GM19372 (cell line): ENCODE data around the gene CCR5AS.
"Not testable (repeated sequence)": the region's sequence is repeated elsewhere in the genome, so short reads cannot be mapped to it uniquely, and the experiment has no call there.

Experiments used
- ATAC-seq: cut with Tn5 transposase; IDR thresholded peaks from one replicate; pipeline ENCODE4 v1.9.1; 2021; ENCODE audit warnings: mild to moderate bottlenecking, low read depth, moderate library complexity; ENCODE audit not compliant: unreplicated experiment

CCR5AS gene

DNA sequence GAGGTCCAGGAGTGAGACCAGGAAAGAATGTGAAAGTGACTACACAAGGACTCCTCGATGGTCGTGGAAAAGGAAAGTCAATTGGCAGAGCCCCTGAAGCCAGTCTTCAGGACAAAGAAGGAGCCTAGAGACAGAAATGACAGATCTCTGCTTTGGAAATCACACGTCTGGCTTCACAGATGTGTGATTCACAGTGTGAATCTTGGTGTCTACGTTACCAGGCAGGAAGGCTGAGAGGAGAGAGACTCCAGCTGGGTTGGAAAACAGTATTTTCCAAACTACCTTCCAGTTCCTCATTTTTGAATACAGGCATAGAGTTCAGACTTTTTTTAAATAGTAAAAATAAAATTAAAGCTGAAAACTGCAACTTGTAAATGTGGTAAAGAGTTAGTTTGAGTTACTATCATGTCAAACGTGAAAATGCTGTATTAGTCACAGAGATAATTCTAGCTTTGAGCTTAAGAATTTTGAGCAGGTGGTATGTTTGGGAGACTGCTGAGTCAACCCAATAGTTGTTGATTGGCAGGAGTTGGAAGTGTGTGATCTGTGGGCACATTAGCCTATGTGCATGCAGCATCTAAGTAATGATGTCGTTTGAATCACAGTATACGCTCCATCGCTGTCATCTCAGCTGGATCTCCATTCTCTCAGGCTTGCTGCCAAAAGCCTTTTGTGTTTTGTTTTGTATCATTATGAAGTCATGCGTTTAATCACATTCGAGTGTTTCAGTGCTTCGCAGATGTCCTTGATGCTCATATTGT is 47.0 kb downstream of the CCR5AS start:
- ATAC-seq = no peak

DNA sequence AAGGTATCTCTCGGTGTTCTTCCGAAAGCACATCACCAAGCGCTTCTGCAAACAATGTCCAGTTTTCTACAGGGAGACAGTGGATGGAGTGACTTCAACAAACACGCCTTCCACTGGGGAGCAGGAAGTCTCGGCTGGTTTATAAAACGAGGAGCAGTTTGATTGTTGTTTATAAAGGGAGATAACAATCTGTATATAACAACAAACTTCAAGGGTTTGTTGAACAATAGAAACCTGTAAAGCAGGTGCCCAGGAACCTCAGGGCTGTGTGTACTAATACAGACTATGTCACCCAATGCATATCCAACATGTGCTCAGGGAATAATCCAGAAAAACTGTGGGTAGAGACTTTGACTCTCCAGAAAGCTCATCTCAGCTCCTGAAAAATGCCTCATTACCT is 48.4 kb downstream of the CCR5AS start:
- ATAC-seq = no peak

DNA sequence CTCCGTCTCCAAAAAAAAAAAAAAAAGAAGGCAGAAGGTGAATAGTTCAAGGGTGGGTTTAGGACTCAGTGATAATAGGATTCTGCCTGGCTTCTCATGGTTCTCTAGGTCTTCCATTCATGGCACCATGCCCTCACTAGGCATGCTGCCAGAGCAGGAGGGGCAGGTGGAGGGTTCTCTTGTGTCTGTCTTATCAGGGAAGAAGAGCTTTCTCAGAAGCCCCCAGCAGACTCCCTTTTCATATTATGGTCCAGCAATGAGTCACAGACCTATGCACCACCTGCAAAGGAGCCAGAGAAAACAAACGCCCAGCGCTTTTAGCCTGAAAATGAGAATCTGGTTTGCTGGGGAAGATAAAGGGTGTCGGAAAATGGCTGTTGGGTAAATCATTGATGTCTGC is 50.0 kb downstream of the CCR5AS start:
- no peak for ATAC-seq

DNA sequence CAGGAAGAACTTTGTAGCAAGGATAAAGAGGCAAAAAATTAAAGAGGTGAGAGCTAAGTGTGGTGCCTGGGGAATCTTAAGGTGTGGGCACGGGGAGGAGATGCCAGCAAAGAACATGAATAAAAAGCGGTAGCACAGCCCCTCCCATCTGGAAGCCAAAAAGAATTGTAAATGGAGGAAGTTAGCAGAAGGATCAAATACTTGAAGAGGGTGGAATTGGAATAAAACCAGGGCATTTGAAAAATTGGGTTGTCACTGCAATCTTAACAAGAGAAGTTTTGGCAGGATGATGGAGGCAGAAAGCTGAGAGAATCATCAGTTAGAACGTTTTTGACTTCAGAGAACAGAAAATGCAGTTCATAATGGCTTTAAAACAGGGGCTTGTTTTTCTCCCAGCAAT is 50.6 kb downstream of the CCR5AS start:
- no peak for ATAC-seq

DNA sequence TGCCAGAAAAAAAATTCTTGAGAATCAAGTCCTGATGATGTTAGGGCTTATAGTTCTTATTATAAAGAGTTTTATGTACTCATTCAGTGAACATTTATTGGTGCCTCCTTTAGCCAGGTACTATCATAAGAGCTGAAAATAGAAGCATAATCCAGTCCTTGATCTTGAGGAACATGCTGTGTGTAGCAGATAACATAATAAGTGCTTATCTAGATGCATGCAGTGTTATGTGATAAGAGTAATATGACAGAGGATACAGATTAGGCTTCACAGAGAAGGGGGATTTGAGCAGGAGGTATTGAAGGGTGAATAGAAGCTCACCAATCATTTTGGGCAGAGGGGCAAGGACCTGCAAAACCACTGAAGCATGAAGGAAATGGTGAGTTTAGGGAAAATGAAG is 51.9 kb downstream of the CCR5AS start:
- ATAC-seq = no peak

DNA sequence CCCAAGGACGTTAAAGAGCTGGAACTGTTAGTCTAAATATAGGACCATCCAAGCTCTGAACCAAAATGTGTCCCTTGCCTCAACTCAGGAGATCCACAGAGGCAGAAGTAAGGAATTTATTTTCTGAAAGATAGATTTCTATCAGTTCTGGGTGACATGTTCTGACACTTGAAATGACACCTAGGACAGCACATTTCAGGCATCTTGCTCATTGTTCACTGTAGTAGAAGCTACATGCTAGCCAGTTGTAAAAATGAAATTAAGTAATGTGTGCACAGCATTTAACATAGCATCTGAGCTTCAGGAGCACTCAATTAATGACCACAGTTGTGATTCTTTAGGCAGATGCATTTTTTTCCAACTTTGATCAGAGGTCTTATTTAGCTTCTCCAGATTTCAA is 52.4 kb downstream of the CCR5AS start:
- ATAC-seq = no peak

DNA sequence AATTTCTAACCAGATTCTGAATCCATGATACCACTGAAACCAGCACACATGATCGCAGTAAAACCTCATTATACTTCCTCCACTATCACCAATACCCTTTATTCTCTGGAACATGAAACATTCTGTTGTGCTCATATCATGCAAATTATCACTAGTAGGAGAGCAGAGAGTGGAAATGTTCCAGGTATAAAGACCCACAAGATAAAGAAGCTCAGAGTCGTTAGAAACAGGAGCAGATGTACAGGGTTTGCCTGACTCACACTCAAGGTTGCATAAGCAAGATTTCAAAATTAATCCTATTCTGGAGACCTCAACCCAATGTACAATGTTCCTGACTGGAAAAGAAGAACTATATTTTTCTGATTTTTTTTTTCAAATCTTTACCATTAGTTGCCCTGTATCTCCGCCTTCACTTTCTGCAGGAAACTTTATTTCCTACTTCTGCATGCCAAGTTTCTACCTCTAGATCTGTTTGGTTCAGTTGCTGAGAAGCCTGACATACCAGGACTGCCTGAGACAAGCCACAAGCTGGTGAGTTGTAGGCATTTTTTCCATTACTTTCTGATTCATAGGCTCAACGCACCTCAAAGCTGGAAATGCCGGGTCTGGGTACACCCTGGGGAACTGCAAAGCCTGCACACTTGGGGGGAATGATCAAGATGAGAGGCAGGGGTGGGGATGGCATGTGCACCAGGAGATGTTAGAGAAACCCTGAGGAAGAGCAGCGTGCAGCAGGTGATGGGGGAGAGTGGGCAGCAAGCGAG is 53.0 kb downstream of the CCR5AS start, which contains the start of gene CCR2:
CCR2 (plus strand) TSS at position 465 of the 764 bp plus-strand sequence. CDS start 3,417 bp downstream, outside the sequence.
- ATAC-seq = no peak

DNA sequence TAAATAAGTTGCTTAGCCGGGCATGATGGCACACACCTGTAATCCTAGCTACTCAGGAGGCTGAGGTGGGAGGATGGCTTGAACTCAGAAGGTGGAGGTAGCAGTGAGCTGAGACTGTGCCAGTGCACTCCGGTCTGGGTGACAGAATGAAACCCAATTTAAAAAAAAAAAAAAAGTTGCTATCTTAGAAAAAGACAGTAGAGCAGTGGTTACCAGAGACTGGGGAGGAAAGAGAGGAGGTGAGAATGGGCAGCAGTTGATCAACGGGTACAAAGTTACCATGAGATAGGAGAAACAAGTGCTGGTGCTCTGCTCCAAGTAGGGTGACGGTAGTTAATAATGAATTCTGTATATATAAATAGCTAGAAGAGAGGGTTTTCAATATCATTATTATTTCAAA is 53.8 kb downstream of the CCR5AS start:
- no peak for ATAC-seq

DNA sequence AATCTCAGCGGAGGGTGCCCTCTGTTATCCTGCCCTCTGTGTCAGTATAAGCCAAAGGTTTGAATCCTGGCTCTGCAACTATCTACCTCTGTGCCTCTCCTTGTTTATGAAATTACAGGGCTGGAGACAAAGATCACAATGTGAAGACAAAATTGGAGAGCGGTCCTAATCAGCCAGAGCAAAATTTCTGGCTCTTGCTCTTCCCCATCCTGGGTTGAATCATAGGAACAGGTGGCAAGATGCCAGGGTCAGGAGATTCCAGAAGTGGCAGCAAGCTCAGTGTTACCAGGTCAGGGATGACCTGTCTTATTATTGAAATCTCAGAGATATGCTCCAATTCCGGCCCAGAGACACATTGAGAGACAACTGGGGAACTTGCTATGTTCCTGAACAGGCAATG is 55.2 kb downstream of the CCR5AS start:
- no peak for ATAC-seq

DNA sequence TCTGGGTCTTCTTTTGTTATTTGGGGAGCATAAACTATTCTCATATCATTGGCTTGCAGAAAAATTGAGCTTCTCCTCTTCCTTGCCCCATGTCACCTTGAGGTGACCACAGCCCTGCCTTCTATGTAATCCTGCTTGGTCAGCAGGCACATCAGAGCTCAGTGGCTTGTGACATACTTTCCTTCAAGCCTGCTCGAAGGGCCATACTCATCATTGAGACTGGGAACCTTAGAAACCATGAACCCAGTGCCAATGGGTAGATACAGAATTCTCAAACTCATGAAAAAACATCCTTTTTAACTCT is 56.7 kb downstream of the CCR5AS start:
- ATAC-seq = peak; percentile 9

DNA sequence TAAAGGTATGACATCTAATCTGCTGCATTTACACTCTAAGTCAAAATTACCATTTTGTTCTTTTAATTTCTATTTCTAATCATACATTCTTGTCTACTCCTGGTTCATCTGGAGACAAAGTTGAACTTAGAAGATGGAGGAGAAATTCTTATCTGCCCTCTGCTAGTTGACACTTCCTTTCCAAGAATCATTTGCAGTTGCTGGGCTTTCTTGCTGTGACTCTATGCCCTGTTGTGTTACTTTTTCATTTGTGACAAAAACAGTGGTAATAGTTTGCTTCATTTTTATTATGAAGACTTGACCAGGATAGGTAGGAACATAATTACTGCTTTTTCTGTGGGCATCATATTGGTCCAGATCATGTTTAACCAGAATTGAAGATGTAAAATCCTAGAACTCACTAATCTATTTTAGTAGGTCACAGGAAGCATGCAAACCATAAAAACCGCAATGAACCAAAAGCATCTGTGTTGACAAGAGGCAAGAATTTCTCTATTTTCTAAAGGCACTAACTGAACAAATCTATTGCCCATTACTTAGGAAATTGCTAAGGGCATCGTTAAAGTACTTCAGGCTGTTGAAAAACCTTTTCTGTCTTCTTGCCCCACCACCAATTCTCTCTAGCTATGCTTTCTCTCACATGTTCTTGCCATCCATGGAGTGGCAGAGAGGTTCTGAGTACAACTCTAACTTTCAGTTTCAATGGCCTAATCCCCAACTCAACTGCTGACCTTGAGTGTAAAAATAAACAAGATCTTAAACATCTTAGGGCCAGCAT is 57.2 kb downstream of the CCR5AS start:
- peak; percentile 71 for ATAC-seq

DNA sequence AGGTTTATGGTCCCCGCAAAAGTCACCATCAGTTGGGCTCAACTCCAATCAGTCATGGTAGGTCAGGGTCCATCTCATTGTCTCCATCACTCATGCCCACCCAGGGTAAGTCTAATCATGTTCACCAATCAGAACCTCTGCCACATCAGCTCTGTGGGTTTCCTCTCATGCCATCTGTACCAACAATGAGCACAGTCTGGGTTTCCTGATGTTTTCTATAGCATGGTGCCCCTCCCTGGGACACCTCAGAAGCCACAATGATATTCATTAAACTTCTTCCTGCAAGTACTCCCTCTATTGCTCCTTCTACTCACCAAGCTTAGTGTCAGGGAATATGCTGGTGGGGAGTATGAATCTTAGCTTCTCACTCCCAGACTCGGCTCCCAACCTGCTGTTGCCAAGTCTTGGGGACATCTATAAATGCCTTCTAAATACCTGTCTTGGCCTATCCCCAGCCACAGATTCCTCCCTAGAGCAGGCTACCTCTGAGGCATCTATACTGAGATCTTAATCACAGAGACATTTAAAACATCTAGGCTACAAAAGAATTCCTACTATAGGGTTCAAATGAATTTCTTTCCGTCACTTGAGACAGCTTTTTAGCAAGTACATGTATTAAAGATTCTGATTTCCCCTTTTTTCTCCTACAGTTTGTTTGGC is 57.9 kb downstream of the CCR5AS start:
- ATAC-seq = no peak

DNA sequence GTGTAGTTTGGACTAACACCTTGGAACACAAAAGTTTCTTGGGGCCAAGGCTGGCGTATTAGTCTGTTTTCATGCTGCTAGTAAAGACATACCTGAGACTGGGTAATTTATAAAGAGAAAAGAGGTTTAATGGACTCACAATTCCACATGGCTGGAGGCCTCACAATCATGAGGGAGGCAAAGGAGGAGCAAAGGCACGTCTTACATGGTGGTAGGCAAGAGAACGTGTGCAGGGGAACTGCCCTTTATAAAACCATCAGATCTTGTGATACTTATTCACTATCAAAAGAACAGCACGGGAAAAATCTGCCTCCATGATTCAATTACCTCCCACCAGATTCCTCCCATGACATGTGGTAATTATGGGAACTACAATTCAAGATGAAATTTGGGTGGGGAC is 62.4 kb downstream of the CCR5AS start:
- ATAC-seq = no peak

DNA sequence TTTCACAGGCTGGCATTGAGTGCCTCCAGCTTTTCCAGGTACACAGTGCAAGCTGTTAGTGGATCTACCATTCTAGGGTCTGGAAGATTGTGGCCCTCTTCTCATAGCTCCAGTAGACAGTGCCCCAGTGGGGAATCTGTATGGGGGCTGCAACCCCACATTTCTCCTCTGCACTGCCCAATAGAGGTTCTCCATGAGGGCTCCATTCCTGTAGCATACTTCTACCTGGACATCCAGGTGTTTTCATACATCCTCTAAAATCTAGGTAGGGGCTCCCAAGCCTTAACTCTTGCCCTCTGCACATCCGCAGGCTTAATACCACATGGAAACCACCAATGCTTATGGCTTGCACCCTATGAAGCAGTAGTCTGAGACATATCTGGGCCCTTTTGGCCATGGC is 68.0 kb downstream of the CCR5AS start:
- no peak for ATAC-seq

DNA sequence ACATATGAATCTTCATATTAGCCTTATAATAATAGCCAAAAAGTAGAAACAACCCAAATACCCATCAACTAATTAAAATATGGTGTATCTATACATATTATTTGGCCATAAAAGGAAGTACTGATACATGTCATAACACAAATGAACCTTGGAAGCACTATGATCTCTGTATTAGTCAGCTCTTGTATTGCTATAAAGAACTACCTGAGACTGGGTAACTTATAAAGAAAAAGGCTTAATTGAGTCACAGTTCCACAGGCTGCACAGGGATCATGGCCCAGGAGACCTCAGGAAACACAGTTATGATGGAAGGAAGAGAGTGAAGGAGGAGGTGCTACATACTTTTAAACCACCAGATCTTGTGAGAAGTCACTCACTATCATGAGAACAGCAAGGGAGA is 69.0 kb downstream of the CCR5AS start:
- ATAC-seq = no peak

DNA sequence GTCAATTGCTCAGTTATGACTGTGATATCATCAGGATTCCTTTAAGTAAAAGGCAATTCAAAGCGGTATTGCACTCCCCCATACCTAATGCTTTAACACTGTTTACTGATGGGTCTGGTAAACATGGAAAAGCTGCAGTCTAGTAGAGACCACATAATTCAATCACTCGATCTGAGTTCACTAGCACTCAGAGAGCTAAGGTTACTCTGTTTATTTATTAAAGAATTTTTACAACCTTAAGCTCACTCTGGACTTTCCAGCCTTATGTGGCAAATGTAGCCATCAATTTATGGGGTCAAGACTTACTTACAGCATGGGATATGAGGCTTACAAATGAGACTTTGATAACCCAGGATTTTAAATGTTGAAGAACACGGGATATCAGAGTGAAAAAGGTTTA is 71.3 kb downstream of the CCR5AS start:
- no peak for ATAC-seq

DNA sequence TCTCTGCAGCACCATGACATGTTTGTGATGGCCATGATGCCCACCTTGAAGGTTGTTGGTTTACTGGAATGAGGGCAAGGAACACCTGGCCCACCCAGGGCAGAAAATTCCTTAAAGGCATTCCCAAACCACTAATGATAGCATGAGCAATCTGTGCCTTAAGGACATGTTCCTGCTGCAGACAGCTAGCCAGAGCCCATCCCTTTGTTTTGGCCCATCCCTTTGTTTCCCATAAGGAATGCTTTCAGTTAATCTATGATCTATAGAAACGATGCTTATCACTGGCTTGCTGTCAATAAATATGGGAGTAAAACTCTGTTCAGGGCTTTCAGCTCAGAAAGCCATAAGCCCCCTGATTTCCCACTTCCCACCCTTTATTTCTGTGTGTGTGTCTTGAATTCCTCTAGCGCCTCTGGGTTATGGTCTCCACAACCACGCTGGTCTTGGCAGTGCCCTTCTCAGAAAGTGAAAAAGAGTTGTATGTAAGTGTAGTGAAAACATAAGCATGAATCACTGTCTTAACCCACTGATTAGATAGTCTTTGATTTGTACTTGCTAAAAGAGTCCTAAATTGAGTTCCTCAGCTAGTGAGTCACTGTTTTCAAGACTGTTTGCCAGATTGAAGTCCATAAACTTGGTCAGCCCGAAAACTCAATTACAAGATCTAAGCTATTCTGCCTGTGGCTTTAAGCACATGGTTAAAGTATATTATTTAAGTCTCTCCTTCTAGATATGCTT is 72.0 kb downstream of the CCR5AS start:
- no peak for ATAC-seq

DNA sequence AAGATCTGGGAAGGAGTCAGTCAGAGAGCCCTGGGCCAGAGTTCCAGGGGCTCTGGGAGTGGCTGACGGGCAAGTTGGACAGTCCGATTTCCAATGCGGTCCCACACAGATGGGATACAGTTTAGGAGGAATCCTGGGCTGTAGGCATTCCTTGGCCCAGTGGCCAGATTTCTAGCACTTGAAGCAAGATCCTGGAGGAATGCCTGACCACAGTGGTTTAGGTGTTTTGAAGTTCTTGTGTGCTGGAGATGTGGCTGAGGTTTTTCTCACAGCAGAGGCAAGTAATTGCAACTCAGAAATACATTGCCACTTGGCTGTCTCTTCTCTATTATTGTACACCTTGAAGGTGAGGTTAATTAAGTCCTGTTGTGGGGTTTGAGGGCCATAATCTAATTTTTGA is 76.2 kb downstream of the CCR5AS start:
- ATAC-seq = not testable (repeated sequence)

DNA sequence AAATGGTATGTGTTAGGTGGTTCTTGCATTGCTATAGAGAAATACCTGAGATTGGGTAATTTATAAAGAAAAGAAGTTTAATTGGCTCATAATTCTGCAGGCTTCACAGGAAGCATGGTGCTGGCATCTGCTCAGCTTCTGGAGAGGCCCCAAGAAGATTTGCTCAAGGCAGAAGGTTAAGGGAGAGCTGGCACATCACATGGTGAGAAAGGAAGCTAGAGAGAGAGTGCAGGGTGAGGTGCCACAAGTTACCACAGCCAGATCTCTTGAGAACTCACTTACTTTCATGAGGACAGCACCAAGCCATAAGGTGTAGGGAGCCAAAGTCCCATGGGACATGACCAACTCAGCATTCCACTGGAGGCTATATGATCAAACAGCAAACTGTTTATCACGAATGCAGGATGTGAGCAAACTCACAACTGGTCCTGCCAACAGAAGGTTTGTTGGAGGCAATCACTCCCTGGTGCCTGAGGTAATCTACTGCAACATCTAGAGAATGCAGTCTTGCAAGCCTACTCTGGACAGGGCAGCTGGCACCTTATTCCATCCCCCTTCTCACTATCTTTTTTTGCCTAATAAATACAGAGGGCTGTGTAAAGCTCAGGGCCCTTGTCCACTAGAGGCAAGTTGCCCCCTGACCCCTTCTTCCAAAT is 81.1 kb downstream of the CCR5AS start:
- ATAC-seq = no peak

DNA sequence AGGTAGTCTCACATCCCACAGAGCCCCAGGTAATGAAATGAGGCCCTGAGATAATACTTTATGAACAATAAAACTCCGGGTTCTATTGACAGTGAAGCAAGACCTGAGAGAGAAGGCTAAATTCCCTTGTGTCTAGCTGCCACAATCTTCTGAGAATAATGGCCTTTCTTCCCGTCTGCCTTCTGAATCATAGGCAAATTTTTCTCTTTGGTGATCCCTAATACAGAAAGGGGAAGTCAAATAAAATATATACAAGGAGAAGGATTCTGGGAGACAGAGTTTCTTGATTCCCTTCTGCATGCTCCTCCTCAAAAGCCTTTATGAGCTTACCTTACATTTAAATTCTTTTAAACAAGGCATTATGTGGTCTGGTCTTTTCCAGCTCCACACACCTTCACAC is 82.8 kb downstream of the CCR5AS start:
- ATAC-seq = no peak
